Breast epithelium (tissue), 3 donors: ENCODE results near the gene SLC29A4.
"Not testable (repeated sequence)": the region's sequence is repeated elsewhere in the genome, so short reads cannot be mapped to it uniquely, and the experiment has no call there.

Experiments
- CTCF ChIP-seq, 3 donors: fragments of 450-650 bp; IDR thresholded peaks; one replicate each; pipeline ENCODE4 v1.5.1; 2016 to 2017; ENCODE audit warnings: antibody characterized with exemption in 3 of 3, mild to moderate bottlenecking in 3 of 3, moderate library complexity in 3 of 3
- POLR2A ChIP-seq: fragments of 450-650 bp; IDR thresholded peaks from one replicate; pipeline ENCODE4 v1.6.1; 2016; ENCODE audit warnings: antibody characterized with exemption, mild to moderate bottlenecking, moderate library complexity

- TF ChIP-seq CTCF (IDR thresholded peaks at IDR 0.05); POLR2A: not testable (repeated sequence)
Measured at GRCh38 chr7:5253529-5253928, 29.2 kb upstream of the SLC29A4 start.
